H9 (cell line): Measurements from ENCODE around the gene KAT8. TPM values are rescaled to one million over a fixed set of nuclear protein-coding genes. Genes with fewer than 3 reads are reported as not detected.

Experiments
- DNase-seq: peaks from one replicate; pipeline ENCODE4 v3.0.0-alpha.2; 2017
- H2AFZ ChIP-seq: one replicate; pipeline ENCODE4 v1.6.1; 2013; ENCODE audit warnings: mild to moderate bottlenecking, low read length, control low read depth, moderate library complexity
- H2AK5ac ChIP-seq: 2 replicates; pipeline ENCODE4 v1.6.1; 2013; ENCODE audit warnings: low read length, control low read depth, mixed read lengths; ENCODE audit not compliant: insufficient read length
- H2BK120ac ChIP-seq: one replicate; pipeline ENCODE4 v1.6.1; 2013; ENCODE audit warnings: low read depth, mild to moderate bottlenecking, low read length, control low read depth, inconsistent platforms; ENCODE audit not compliant: poor library complexity, severe bottlenecking
- H2BK12ac ChIP-seq: 2 replicates; pipeline ENCODE4 v1.6.1; 2013; ENCODE audit warnings: low read length, control low read depth, mixed read lengths, low read depth; ENCODE audit not compliant: insufficient read length
- H2BK15ac ChIP-seq: 2 replicates; pipeline ENCODE4 v1.6.1; 2013; ENCODE audit warnings: low read depth, low read length, control low read depth
- H2BK20ac ChIP-seq: one replicate; pipeline ENCODE4 v1.6.1; 2013; ENCODE audit warnings: low read depth, mild to moderate bottlenecking, low read length, control low read depth, inconsistent platforms; ENCODE audit not compliant: poor library complexity, severe bottlenecking
- H2BK5ac ChIP-seq: 2 replicates; pipeline ENCODE4 v1.6.1; 2013; ENCODE audit warnings: low read length, control low read depth, mixed read lengths; ENCODE audit not compliant: insufficient read length
- H3K14ac ChIP-seq: 2 replicates; pipeline ENCODE4 v1.6.1; 2013; ENCODE audit warnings: low read length, control low read depth; ENCODE audit not compliant: insufficient read depth
- H3K18ac ChIP-seq: 2 replicates; pipeline ENCODE4 v1.6.1; 2013; ENCODE audit warnings: low read depth, mild to moderate bottlenecking, mixed read lengths, low read length, control low read depth; ENCODE audit not compliant: insufficient read length
- H3K23ac ChIP-seq: 2 replicates; pipeline ENCODE4 v1.6.1; 2013; ENCODE audit warnings: low read length, control low read depth, mixed read lengths, low read depth; ENCODE audit not compliant: insufficient read length
- H3K23me2 ChIP-seq: 2 replicates; pipeline ENCODE4 v1.6.1; 2013; ENCODE audit warnings: low read depth, mild to moderate bottlenecking, mixed read lengths, low read length, control low read depth; ENCODE audit not compliant: insufficient read length, poor library complexity, severe bottlenecking
- H3K27ac ChIP-seq: 2 replicates; pipeline ENCODE4 v1.5.1; 2013; ENCODE audit warnings: low read length, control low read depth, mixed read lengths, low read depth; ENCODE audit not compliant: insufficient read length
- H3K27me3 ChIP-seq: 2 replicates; pipeline ENCODE4 v1.6.1; 2013; ENCODE audit warnings: low read length, control low read depth, inconsistent platforms; ENCODE audit not compliant: insufficient read depth
- H3K4ac ChIP-seq: 2 replicates; pipeline ENCODE4 v1.6.1; 2013; ENCODE audit warnings: low read depth, mild to moderate bottlenecking, control low read depth, inconsistent platforms, low read length, moderate library complexity
- H3K4me1 ChIP-seq: 2 replicates; pipeline ENCODE4 v1.6.1; 2013; ENCODE audit warnings: low read length, control low read depth, inconsistent platforms; ENCODE audit not compliant: insufficient read depth
- H3K4me2 ChIP-seq: 2 replicates; pipeline ENCODE4 v1.6.1; 2013; ENCODE audit warnings: low read length, control low read depth, mixed read lengths; ENCODE audit not compliant: insufficient read length, insufficient read depth
- H3K56ac ChIP-seq: 2 replicates; pipeline ENCODE4 v1.6.1; 2013; ENCODE audit warnings: low read depth, mild to moderate bottlenecking, mixed read lengths, low read length, control low read depth; ENCODE audit not compliant: insufficient read length
- H3K79me1 ChIP-seq: 2 replicates; pipeline ENCODE4 v1.6.1; 2013; ENCODE audit warnings: low read depth, mild to moderate bottlenecking, moderate library complexity, low read length, control low read depth, inconsistent platforms; ENCODE audit not compliant: insufficient read depth, poor library complexity, severe bottlenecking
- H3K79me2 ChIP-seq: 2 replicates; pipeline ENCODE4 v1.6.1; 2013; ENCODE audit warnings: low read length, control low read depth, inconsistent platforms; ENCODE audit not compliant: insufficient read depth
- H3K9ac ChIP-seq: 2 replicates; pipeline ENCODE4 v1.6.1; 2013; ENCODE audit warnings: low read length, control low read depth, mixed read lengths; ENCODE audit not compliant: insufficient read length; ENCODE audit errors: extremely low read depth
- H3K9me3 ChIP-seq: one replicate; pipeline ENCODE4 v1.6.1; 2013; ENCODE audit warnings: low read depth, low read length, inconsistent platforms; ENCODE audit not compliant: control insufficient read depth
- H3T11ph ChIP-seq: one replicate; pipeline ENCODE4 v1.6.1; 2013; ENCODE audit warnings: mild to moderate bottlenecking, low read length, control low read depth, inconsistent platforms
- H4K20me1 ChIP-seq: one replicate; pipeline ENCODE4 v1.6.1; 2013; ENCODE audit not compliant: control insufficient read depth, insufficient read length, insufficient read depth
- H4K5ac ChIP-seq: 2 replicates; pipeline ENCODE4 v1.6.1; 2013; ENCODE audit warnings: low read depth, mild to moderate bottlenecking, mixed read lengths, low read length, control low read depth; ENCODE audit not compliant: insufficient read length
- H4K8ac ChIP-seq: replicated peaks from 2 replicates; pipeline ENCODE4 v1.6.1; 2013; ENCODE audit warnings: low read length, control low read depth, mixed read lengths, low read depth; ENCODE audit not compliant: insufficient read length
- H4K91ac ChIP-seq: 2 replicates; pipeline ENCODE4 v1.6.1; 2013; ENCODE audit warnings: low read depth, mild to moderate bottlenecking, moderate library complexity, mixed read lengths, low read length, control low read depth; ENCODE audit not compliant: insufficient read length
- H3K27ac Mint-ChIP-seq, 3 experiments: 2 replicates in 2 of 3; 3 replicates in 1 of 3; pipeline ENCODE4 v1.8.0; 2020 to 2021; ENCODE audit warnings: mixed read lengths in 3 of 3, mild to moderate bottlenecking in 1 of 3, moderate library complexity in 1 of 3
- H3K27me3 Mint-ChIP-seq: 2 replicates; pipeline ENCODE4 v1.8.0; 2021; ENCODE audit warnings: low read depth, mild to moderate bottlenecking, moderate library complexity, mixed read lengths
- H3K36me3 Mint-ChIP-seq, 3 experiments: 2 replicates in 2 of 3; 3 replicates in 1 of 3; pipeline ENCODE4 v1.8.0; 2020 to 2021; ENCODE audit warnings: low read depth in 3 of 3, mixed read lengths in 3 of 3; ENCODE audit not compliant: insufficient read depth in 1 of 3
- H3K4me1 Mint-ChIP-seq, 2 experiments: 2 replicates each; pipeline ENCODE4 v1.8.0; 2020; ENCODE audit warnings: mixed read lengths in 2 of 2
- H3K4me3 Mint-ChIP-seq, 2 experiments: 2 replicates in 1 of 2; 3 replicates in 1 of 2; pipeline ENCODE4 v1.8.0; 2020 to 2021; ENCODE audit warnings: mild to moderate bottlenecking in 2 of 2, mixed read lengths in 2 of 2, moderate library complexity in 1 of 2
- H3K9me3 Mint-ChIP-seq, 2 experiments: 2 replicates in 1 of 2; 3 replicates in 1 of 2; pipeline ENCODE4 v1.8.0; 2020; ENCODE audit warnings: mild to moderate bottlenecking in 2 of 2, mixed read lengths in 2 of 2, moderate library complexity in 1 of 2
- CTCF ChIP-seq: fragments of 200-600 bp; sonication (generic); conservative IDR thresholded peaks from 3 replicates; pipeline ENCODE4 v1.8.0; 2021; ENCODE audit warnings: antibody characterized with exemption, mild to moderate bottlenecking
- WGBS: extraction: QIAGEN DNeasy Blood & Tissue Kit; methylation state at CpG from one replicate; pipeline ENCODE4 v1.1.7; 2013; ENCODE audit warnings: missing lambda C conversion rate, low lambda C conversion rate, mixed read lengths; ENCODE audit not compliant: insufficient read length; ENCODE audit errors: extremely low coverage; 5-methylcytosine and 5-hydroxymethylcytosine counted together
- total RNA-seq: library from RNA; stranded (reverse); gene quantifications from 2 replicates; pipeline ENCODE4 v1.2.1, GENCODE V29; 2021

KAT8 gene
- total RNA-seq, 1 experiment from 2014 or later, result 52.1 TPM

- no peaks in the 10 kb centered on the region for H3K4me1 ChIP-seq
- H3K4me2 ChIP-seq, result no peak overlapping the region
- no peak overlapping the region for H3K23ac ChIP-seq
- H4K91ac ChIP-seq, result no peak overlapping the region
- H2AK5ac ChIP-seq, result no peak overlapping the region
- H3K23me2 ChIP-seq, result no peaks in the 10 kb centered on the region
- Mint-ChIP-seq H3K4me1 (peaks cover 0 to 3% of the 10 kb centered on the region in 2 experiments; a peak in 1 of 4 replicates), H3K4me3 (no peak overlapping the region), H3K27ac (no peak overlapping the region; a peak in 1 of 7 replicates), H3K9me3 (no peaks in the 10 kb centered on the region), H3K36me3 (peaks cover 7 to 33% (median 29%) of the 10 kb centered on the region in 3 experiments; a peak in 6 of 7 replicates), H3K27me3 (no peaks in the 10 kb centered on the region)
- H2BK20ac ChIP-seq, result no peak overlapping the region
- H3K27me3 ChIP-seq, result no peaks in the 10 kb centered on the region
- no peaks in the 10 kb centered on the region for H3K79me2 ChIP-seq
- H3K4ac ChIP-seq, result no peak overlapping the region
- H3K9me3 ChIP-seq, result no peaks in the 10 kb centered on the region
- H2BK120ac ChIP-seq, result no peak overlapping the region
- no peak overlapping the region for H2BK5ac ChIP-seq
- H3T11ph ChIP-seq, result no peak overlapping the region
- no peak for TF ChIP-seq CTCF
- no peak overlapping the region for H3K14ac ChIP-seq
- H3K79me1 ChIP-seq, result peaks cover 2% of the 10 kb centered on the region
- H4K20me1 ChIP-seq, result no peaks in the 10 kb centered on the region
- H4K5ac ChIP-seq, result no peak overlapping the region
- no peak overlapping the region for H2AFZ ChIP-seq
- no peak overlapping the region for H4K8ac ChIP-seq
- no peak overlapping the region for H3K18ac ChIP-seq
- no peak for DNase-seq
- no peak overlapping the region for H3K56ac ChIP-seq
- WGBS, result no CpG with 5 or more reads among the region's 6 CpGs
- no peak overlapping the region for H3K27ac ChIP-seq
- no peak overlapping the region for H2BK15ac ChIP-seq
- no peak overlapping the region for H2BK12ac ChIP-seq
- no peak overlapping the region for H3K9ac ChIP-seq
Measured at GRCh38 chr16:31086629-31086906, 30.9 kb upstream of the KAT8 start.
